OCI-LY1 (cell line): ENCODE measurements around the gene LRRC72.

Experiments used
- CTCF ChIP-seq: fragments of 200-600 bp; sonication (generic), shearing (Covaris generic); IDR thresholded peaks from 2 replicates; pipeline ENCODE4 v1.5.1; 2017; ENCODE audit warnings: mild to moderate bottlenecking, antibody characterized with exemption, low read length, moderate library complexity, mixed read lengths
- EZH2 ChIP-seq: fragments of 200-600 bp; sonication (generic), shearing (Covaris generic); IDR thresholded peaks from 2 replicates; pipeline ENCODE4 v1.8.0; 2017; ENCODE audit warnings: borderline replicate concordance, mixed run types, mild to moderate bottlenecking, antibody characterized with exemption, low read length, moderate library complexity, mixed read lengths

GRCh38 chr7:16589881-16590280 lies 63.3 kb downstream of the LRRC72 start:
- no peak for TF ChIP-seq CTCF
- TF ChIP-seq EZH2 = no peak
